ENCODE measurements around the gene P2RY8.

The P2RY8 gene

GRCh38 chrX:1506916-1507315, 30.1 kb downstream of the P2RY8 start:
- Histone ChIP-seq H3K27ac (peak overlapping the region; percentile 94), H3K9me3 (no peaks in the 10 kb centered on the region), H3K27me3 (no peaks in the 10 kb centered on the region), H3K4me3 (ENCODE audit: low read depth in 1 of 2, low read length in 1 of 2) (no peak overlapping the region), H3K4me1 (ENCODE audit: control insufficient read depth in 1 of 2, insufficient read depth in 1 of 2, low read depth in 1 of 2, low read length in 1 of 2) (peaks cover 62% of the 10 kb centered on the region in 2 experiments), H3K36me3 (peaks cover 6% of the 10 kb centered on the region)
- TF ChIP-seq, protein P1, sequence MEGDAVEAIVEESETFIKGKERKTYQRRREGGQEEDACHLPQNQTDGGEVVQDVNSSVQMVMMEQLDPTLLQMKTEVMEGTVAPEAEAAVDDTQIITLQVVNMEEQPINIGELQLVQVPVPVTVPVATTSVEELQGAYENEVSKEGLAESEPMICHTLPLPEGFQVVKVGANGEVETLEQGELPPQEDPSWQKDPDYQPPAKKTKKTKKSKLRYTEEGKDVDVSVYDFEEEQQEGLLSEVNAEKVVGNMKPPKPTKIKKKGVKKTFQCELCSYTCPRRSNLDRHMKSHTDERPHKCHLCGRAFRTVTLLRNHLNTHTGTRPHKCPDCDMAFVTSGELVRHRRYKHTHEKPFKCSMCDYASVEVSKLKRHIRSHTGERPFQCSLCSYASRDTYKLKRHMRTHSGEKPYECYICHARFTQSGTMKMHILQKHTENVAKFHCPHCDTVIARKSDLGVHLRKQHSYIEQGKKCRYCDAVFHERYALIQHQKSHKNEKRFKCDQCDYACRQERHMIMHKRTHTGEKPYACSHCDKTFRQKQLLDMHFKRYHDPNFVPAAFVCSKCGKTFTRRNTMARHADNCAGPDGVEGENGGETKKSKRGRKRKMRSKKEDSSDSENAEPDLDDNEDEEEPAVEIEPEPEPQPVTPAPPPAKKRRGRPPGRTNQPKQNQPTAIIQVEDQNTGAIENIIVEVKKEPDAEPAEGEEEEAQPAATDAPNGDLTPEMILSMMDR (IDR thresholded peaks at IDR 0.05) = no peak

GRCh38 chrX:1502853-1503252, 34.1 kb downstream of the P2RY8 start:
- Histone ChIP-seq H3K4me3 (ENCODE audit: low read depth in 1 of 2, low read length in 1 of 2) (no peak overlapping the region), H3K4me1 (ENCODE audit: control insufficient read depth in 1 of 2, insufficient read depth in 1 of 2, low read depth in 1 of 2, low read length in 1 of 2) (peaks cover 61 to 67% of the 10 kb centered on the region in 2 experiments), H3K27ac (peak overlapping the region; percentile 94), H3K9me3 (no peaks in the 10 kb centered on the region), H3K27me3 (no peaks in the 10 kb centered on the region), H3K36me3 (no peaks in the 10 kb centered on the region)
- TF ChIP-seq, protein P1 (IDR thresholded peaks at IDR 0.05) = no peak

GRCh38 chrX:1502241-1502640, 34.7 kb downstream of the P2RY8 start:
- Histone ChIP-seq H3K36me3 (no peaks in the 10 kb centered on the region), H3K9me3 (no peaks in the 10 kb centered on the region), H3K4me1 (ENCODE audit: control insufficient read depth in 1 of 2, insufficient read depth in 1 of 2, low read depth in 1 of 2, low read length in 1 of 2) (peaks cover 55 to 61% of the 10 kb centered on the region in 2 experiments), H3K27ac (peak overlapping the region; percentile 94), H3K4me3 (ENCODE audit: low read depth in 1 of 2, low read length in 1 of 2) (no peak overlapping the region), H3K27me3 (no peaks in the 10 kb centered on the region)
- TF ChIP-seq, protein P1 (IDR thresholded peaks at IDR 0.05) = no peak

- TF ChIP-seq, protein P1 (IDR thresholded peaks at IDR 0.05) = no peak
- H3K27ac ChIP-seq = peak overlapping the region; percentile 94
- H3K27me3 ChIP-seq = no peaks in the 10 kb centered on the region
- no peak overlapping the region for H3K4me3 ChIP-seq (ENCODE audit: low read depth in 1 of 2, low read length in 1 of 2)
- no peaks in the 10 kb centered on the region for H3K9me3 ChIP-seq
- H3K4me1 ChIP-seq (ENCODE audit: control insufficient read depth in 1 of 2, insufficient read depth in 1 of 2, low read depth in 1 of 2, low read length in 1 of 2) = peaks cover 44 to 50% of the 10 kb centered on the region in 2 experiments
- no peaks in the 10 kb centered on the region for H3K36me3 ChIP-seq
These were observed 36.0 kb downstream of the P2RY8 start for GRCh38 chrX:1500701-1501624.

- H3K4me1 ChIP-seq (ENCODE audit: control insufficient read depth in 1 of 2, insufficient read depth in 1 of 2, low read depth in 1 of 2, low read length in 1 of 2) = peaks cover 20 to 22% of the 10 kb centered on the region in 2 experiments
- TF ChIP-seq, protein P1 (IDR thresholded peaks at IDR 0.05) = no peak
- peaks cover 4% of the 10 kb centered on the region for H3K36me3 ChIP-seq
- peak overlapping the region; percentile 54 for H3K27ac ChIP-seq
- no peaks in the 10 kb centered on the region for H3K27me3 ChIP-seq
- no peaks in the 10 kb centered on the region for H3K9me3 ChIP-seq
- H3K4me3 ChIP-seq (ENCODE audit: low read depth in 1 of 2, low read length in 1 of 2) = no peak overlapping the region
These were observed 40.9 kb downstream of the P2RY8 start for GRCh38 chrX:1496076-1496475.

Data from neutrophil (primary cell).